Smooth muscle cell (in vitro differentiated cells): ENCODE measurements around the gene ATP1A4. TPM values are rescaled to one million over a fixed set of nuclear protein-coding genes. Genes with fewer than 3 reads are reported as not detected.

Experiments used
- DNase-seq: peaks from one replicate; lab custom pipeline; 2025; ENCODE audit not compliant: unreplicated experiment; lab: John Stamatoyannopoulos, UW
- H2AFZ ChIP-seq: fragments of 200-600 bp; sonication (generic); 2 replicates; pipeline ENCODE4 v1.6.0; 2016; ENCODE audit warnings: antibody characterized with exemption, low read depth, mild to moderate bottlenecking
- H3F3A ChIP-seq: fragments of 200-600 bp; sonication (generic); 2 replicates; pipeline ENCODE4 v1.6.0; 2017; ENCODE audit warnings: antibody characterized with exemption, low read depth
- H3K27ac ChIP-seq: fragments of 200-600 bp; sonication (generic); 2 replicates; pipeline ENCODE4 v1.5.1; 2016; ENCODE audit warnings: low read depth, mild to moderate bottlenecking
- H3K27me3 ChIP-seq: fragments of 200-600 bp; sonication (generic); 2 replicates; pipeline ENCODE4 v1.6.1; 2016; ENCODE audit warnings: low read depth, mild to moderate bottlenecking
- H3K36me3 ChIP-seq: fragments of 200-600 bp; sonication (generic); 2 replicates; pipeline ENCODE4 v1.5.1; 2016; ENCODE audit warnings: low read depth
- H3K4me1 ChIP-seq: fragments of 200-600 bp; sonication (generic); 2 replicates; pipeline ENCODE4 v1.5.1; 2016; ENCODE audit warnings: low read depth
- H3K4me2 ChIP-seq: fragments of 200-600 bp; sonication (generic); 2 replicates; pipeline ENCODE4 v1.6.0; 2016; ENCODE audit warnings: mild to moderate bottlenecking
- H3K4me3 ChIP-seq: fragments of 200-600 bp; sonication (generic); 2 replicates; pipeline ENCODE4 v1.5.1; 2016; ENCODE audit warnings: mild to moderate bottlenecking
- H3K79me2 ChIP-seq: fragments of 200-600 bp; sonication (generic); 2 replicates; pipeline ENCODE4 v1.6.0; 2016; ENCODE audit warnings: low read depth, mild to moderate bottlenecking
- H3K9ac ChIP-seq: fragments of 200-600 bp; sonication (generic); 2 replicates; pipeline ENCODE4 v1.6.0; 2016; ENCODE audit warnings: low read depth
- H3K9me3 ChIP-seq: fragments of 200-600 bp; sonication (generic); replicated peaks from 2 replicates; pipeline ENCODE4 v1.5.1; 2016; ENCODE audit warnings: low read depth
- H4K20me1 ChIP-seq: fragments of 200-600 bp; sonication (generic); 2 replicates; pipeline ENCODE4 v1.6.0; 2016; ENCODE audit warnings: low read depth
- WGBS: methylation state at CpG from one replicate; pipeline ENCODE4 v1.1.7; 2016; ENCODE audit warnings: low lambda C conversion rate; 5-methylcytosine and 5-hydroxymethylcytosine counted together
- polyA plus RNA-seq: library from polyadenylated mRNA; unstranded; fragments of >200 nt; fragmentation: Nextera tagmentation; extraction: Ambion mirVana; gene quantifications from 2 replicates; pipeline ENCODE4 v1.2.1, GENCODE V29; 2016
- total RNA-seq: library from RNA; depleted of rRNA; stranded (reverse); fragments of >200 nt; gene quantifications from 2 replicates; pipeline ENCODE4 v1.2.3, GENCODE V29; 2014
- TF ChIP-seq, protein P1 (sequence below): fragments of 200-600 bp; sonication (generic); IDR thresholded peaks from 2 replicates; pipeline ENCODE4 v1.5.1; 2017; ENCODE audit warnings: borderline replicate concordance, mild to moderate bottlenecking, antibody characterized with exemption; ENCODE audit not compliant: insufficient read depth, poor library complexity, severe bottlenecking

The ATP1A4 gene
- total and polyA plus RNA-seq, 2 experiments from 2014 or later = not detected

GRCh38 chr1:160219062-160219929 is 67.9 kb downstream of the ATP1A4 start:
- DNase-seq = no peak
- peaks cover 4% of the 10 kb centered on the region for H4K20me1 ChIP-seq

DNA sequence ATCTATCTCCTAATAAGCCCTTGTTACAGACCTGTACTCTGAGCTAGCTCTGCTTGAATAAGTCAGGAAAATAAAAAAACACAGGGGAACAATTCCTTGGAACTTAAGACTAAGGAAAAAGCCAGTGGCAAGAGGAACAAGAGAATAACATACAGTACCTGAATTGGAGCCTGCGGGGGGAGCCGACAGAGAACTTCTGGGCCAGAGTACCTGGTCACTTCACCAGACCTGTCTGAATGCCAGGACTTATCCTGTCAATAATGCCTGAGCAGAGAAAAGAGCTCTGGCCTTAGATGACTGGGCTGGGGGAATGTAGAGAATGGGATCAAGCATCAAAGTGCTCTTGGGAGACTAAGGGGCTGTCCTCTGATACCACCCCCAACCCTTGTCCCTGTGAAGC is 68.9 kb downstream of the ATP1A4 start:
- Histone ChIP-seq H3K79me2 (no peaks in the 10 kb centered on the region), H2AFZ (no peak overlapping the region), H3K4me1 (peaks cover 6% of the 10 kb centered on the region), H3K4me2 (no peak overlapping the region), H3K36me3 (peaks cover 4% of the 10 kb centered on the region), H3K27me3 (no peaks in the 10 kb centered on the region), H3K4me3 (no peak overlapping the region), H3F3A (peaks cover 23% of the 10 kb centered on the region), H3K9me3 (no peaks in the 10 kb centered on the region), H3K9ac (no peak overlapping the region), H4K20me1 (no peaks in the 10 kb centered on the region), H3K27ac (peak overlapping the region; percentile 70)
- 93% methylated on average over 2 of the region's 2 CpGs for WGBS
- TF ChIP-seq, protein P1, sequence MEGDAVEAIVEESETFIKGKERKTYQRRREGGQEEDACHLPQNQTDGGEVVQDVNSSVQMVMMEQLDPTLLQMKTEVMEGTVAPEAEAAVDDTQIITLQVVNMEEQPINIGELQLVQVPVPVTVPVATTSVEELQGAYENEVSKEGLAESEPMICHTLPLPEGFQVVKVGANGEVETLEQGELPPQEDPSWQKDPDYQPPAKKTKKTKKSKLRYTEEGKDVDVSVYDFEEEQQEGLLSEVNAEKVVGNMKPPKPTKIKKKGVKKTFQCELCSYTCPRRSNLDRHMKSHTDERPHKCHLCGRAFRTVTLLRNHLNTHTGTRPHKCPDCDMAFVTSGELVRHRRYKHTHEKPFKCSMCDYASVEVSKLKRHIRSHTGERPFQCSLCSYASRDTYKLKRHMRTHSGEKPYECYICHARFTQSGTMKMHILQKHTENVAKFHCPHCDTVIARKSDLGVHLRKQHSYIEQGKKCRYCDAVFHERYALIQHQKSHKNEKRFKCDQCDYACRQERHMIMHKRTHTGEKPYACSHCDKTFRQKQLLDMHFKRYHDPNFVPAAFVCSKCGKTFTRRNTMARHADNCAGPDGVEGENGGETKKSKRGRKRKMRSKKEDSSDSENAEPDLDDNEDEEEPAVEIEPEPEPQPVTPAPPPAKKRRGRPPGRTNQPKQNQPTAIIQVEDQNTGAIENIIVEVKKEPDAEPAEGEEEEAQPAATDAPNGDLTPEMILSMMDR = no peak
- no peak for DNase-seq

More at GRCh38 chr1:160219062-160219929, 67.9 kb downstream of the ATP1A4 start:
- WGBS = 40% methylated on average over 4 of the region's 4 CpGs
- H3K27ac ChIP-seq = peak overlapping the region; percentile 70
- H3K9me3 ChIP-seq = no peaks in the 10 kb centered on the region
- no peaks in the 10 kb centered on the region for H3K27me3 ChIP-seq
- TF ChIP-seq, protein P1 = peak; percentile 49
- peaks cover 6% of the 10 kb centered on the region for H3K4me1 ChIP-seq
- no peaks in the 10 kb centered on the region for H3K79me2 ChIP-seq
- H3F3A ChIP-seq = peaks cover 23% of the 10 kb centered on the region
- H3K4me2 ChIP-seq = no peak overlapping the region
- no peak overlapping the region for H3K9ac ChIP-seq
- H3K36me3 ChIP-seq = peaks cover 4% of the 10 kb centered on the region
- H2AFZ ChIP-seq = no peak overlapping the region
- H3K4me3 ChIP-seq = no peak overlapping the region

GRCh38 chr1:160221089-160221488 is 69.7 kb downstream of the ATP1A4 start:
- DNase-seq = no peak
- peaks cover 4% of the 10 kb centered on the region for H3K36me3 ChIP-seq
- H2AFZ ChIP-seq = no peak overlapping the region
- H3K27me3 ChIP-seq = no peaks in the 10 kb centered on the region
- peaks cover 6% of the 10 kb centered on the region for H3K4me1 ChIP-seq
- H3K4me2 ChIP-seq = no peak overlapping the region
- H3F3A ChIP-seq = peaks cover 23% of the 10 kb centered on the region
- TF ChIP-seq, protein P1 = no peak
- H3K27ac ChIP-seq = no peak overlapping the region
- no peaks in the 10 kb centered on the region for H3K79me2 ChIP-seq
- no peaks in the 10 kb centered on the region for H3K9me3 ChIP-seq
- H4K20me1 ChIP-seq = no peaks in the 10 kb centered on the region
- no peak overlapping the region for H3K4me3 ChIP-seq
- H3K9ac ChIP-seq = no peak overlapping the region

DNA sequence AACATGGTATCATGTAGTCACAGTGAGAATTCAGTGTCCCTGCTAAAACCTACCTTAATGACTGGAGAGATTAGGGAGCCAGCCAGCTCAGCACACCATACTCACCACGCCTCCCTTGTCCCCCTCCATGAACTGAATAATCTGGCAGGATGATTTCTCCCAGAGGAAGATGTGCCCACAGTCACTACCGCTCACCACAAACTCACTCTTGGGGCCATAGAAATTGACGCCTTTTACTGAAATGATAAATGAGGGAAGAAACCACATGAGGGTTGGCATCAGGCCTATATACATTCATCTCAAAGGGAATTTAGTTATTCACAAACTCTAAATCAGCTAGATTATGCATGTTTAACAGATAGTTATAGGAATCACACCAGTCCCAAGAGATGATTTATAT is 71.1 kb downstream of the ATP1A4 start:
- Histone ChIP-seq H2AFZ (no peak overlapping the region), H3K36me3 (peaks cover 4% of the 10 kb centered on the region), H3K4me2 (no peak overlapping the region), H3K4me3 (no peak overlapping the region), H4K20me1 (peaks cover 2% of the 10 kb centered on the region), H3K9ac (no peak overlapping the region), H3K79me2 (no peaks in the 10 kb centered on the region), H3K4me1 (peaks cover 6% of the 10 kb centered on the region), H3K27me3 (no peaks in the 10 kb centered on the region), H3K9me3 (no peaks in the 10 kb centered on the region), H3K27ac (no peak overlapping the region), H3F3A (peaks cover 23% of the 10 kb centered on the region)
- 95% methylated on average over 3 of the region's 3 CpGs for WGBS
- no peak for DNase-seq
- TF ChIP-seq, protein P1 = no peak
